BE2C (cell line): ENCODE results near the gene DYNLRB1.
"Not testable (repeated sequence)": the region's sequence is repeated elsewhere in the genome, so short reads cannot be mapped to it uniquely, and the experiment has no call there.

Experiments
- DNase-seq: peaks from one replicate; pipeline ENCODE4 v3.0.0-alpha.2; 2020
- H3K27me3 ChIP-seq: fragments of 250-450 bp; sonication (Bioruptor Pico); 2 replicates; pipeline ENCODE4 v1.5.1; 2020; ENCODE audit warnings: mild to moderate bottlenecking
- H3K36me3 ChIP-seq: fragments of 250-450 bp; sonication (Bioruptor Pico); 2 replicates; pipeline ENCODE4 v1.5.1; 2020; ENCODE audit warnings: mild to moderate bottlenecking
- H3K4me1 ChIP-seq: fragments of 250-450 bp; sonication (Bioruptor Pico); 2 replicates; pipeline ENCODE4 v1.5.1; 2020
- H3K4me3 ChIP-seq: 2 replicates; pipeline ENCODE4 v1.5.1; 2011; ENCODE audit warnings: low read depth, low read length
- H3K9me3 ChIP-seq: fragments of 250-450 bp; sonication (Bioruptor Pico); 2 replicates; pipeline ENCODE4 v1.5.1; 2020
- TF ChIP-seq, protein P1 (sequence below): IDR thresholded peaks from 2 replicates; pipeline ENCODE4 v1.5.1; 2012; ENCODE audit warnings: mild to moderate bottlenecking, low read depth, low read length

Gene DYNLRB1

DNA sequence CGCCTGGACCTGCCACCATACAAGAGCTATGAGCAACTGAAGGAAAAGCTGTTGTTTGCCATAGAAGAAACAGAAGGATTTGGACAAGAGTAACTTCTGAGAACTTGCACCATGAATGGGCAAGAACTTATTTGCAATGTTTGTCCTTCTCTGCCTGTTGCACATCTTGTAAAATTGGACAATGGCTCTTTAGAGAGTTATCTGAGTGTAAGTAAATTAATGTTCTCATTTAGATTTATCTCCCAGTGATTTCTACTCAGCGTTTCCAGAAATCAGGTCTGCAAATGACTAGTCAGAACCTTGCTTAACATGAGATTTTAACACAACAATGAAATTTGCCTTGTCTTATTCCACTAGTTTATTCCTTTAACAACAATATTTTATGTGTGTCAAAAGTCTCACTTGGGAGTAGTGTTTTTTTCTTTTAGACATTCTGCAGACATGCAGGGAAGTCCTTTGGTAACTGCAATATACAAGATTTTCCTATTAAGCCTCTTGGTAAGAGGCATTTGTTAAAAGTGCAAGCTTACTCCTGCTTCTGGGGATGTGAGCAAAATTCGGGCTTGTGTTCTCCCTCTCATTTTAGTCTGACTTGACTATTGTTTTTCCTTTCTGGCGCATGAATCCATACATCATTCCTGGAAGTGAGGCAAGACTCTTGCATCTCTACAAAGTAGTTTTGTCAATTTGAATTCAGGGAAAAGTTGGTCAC, 8.4 kb upstream of the DYNLRB1 start:
- no peak for DNase-seq
- Histone ChIP-seq H3K4me3 (no peak overlapping the region), H3K27me3 (no peaks in the 10 kb centered on the region), H3K36me3 (peaks cover 61% of the 10 kb centered on the region), H3K4me1 (no peaks in the 10 kb centered on the region), H3K9me3 (no peaks in the 10 kb centered on the region)
- TF ChIP-seq, protein P1, sequence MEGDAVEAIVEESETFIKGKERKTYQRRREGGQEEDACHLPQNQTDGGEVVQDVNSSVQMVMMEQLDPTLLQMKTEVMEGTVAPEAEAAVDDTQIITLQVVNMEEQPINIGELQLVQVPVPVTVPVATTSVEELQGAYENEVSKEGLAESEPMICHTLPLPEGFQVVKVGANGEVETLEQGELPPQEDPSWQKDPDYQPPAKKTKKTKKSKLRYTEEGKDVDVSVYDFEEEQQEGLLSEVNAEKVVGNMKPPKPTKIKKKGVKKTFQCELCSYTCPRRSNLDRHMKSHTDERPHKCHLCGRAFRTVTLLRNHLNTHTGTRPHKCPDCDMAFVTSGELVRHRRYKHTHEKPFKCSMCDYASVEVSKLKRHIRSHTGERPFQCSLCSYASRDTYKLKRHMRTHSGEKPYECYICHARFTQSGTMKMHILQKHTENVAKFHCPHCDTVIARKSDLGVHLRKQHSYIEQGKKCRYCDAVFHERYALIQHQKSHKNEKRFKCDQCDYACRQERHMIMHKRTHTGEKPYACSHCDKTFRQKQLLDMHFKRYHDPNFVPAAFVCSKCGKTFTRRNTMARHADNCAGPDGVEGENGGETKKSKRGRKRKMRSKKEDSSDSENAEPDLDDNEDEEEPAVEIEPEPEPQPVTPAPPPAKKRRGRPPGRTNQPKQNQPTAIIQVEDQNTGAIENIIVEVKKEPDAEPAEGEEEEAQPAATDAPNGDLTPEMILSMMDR, result no peak

DNA sequence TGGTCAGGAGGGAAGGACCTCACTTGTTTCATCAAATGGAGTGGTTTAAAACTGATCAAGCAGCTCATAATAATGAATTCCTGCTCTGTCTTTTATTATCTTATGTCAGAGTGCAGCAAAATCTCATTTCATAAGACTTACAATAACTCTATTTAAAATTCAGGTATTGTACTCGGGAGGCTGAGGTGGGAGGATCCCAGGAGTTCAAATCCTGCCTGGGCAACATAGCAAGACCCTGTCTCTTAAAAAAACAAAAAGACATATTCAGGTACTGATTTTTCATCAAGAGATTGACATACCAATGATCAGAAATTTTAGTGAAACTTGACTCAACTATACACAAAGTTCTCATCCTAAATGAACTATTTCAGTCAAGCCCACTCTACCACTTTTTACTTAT, 5.6 kb upstream of the DYNLRB1 start:
- H3K4me1 ChIP-seq, result no peaks in the 10 kb centered on the region; the same call in 1 of the 2 replicates
- DNase-seq, result no peak
- TF ChIP-seq, protein P1, result no peak
- peaks cover 49% of the 10 kb centered on the region for H3K36me3 ChIP-seq
- no peak overlapping the region for H3K4me3 ChIP-seq
- no peaks in the 10 kb centered on the region for H3K27me3 ChIP-seq
- no peaks in the 10 kb centered on the region for H3K9me3 ChIP-seq

DNA sequence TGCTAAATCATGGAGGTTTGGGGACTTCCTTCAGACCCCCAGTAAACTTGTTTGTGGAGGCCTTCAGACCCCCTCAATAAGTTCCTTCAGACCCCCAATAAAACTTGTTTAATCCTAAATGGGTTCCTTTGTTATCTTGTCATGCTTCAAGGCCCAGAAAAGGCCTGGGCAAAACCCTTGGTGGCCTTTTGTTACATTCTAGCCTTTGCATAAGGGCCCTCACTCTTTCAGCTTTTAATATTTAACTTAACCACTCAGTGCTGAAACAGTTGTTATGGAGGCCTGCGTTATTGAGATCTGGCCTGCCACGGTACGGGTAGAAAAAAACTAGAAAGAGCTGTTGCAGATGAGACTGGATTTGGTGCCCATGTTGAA, 4.3 kb upstream of the DYNLRB1 start:
- TF ChIP-seq, protein P1, result no peak
- no peaks in the 10 kb centered on the region; the same call in 1 of the 2 replicates for H3K4me1 ChIP-seq
- no peaks in the 10 kb centered on the region for H3K27me3 ChIP-seq
- H3K4me3 ChIP-seq, result no peak overlapping the region
- H3K36me3 ChIP-seq, result peaks cover 37% of the 10 kb centered on the region
- DNase-seq, result no peak
- no peaks in the 10 kb centered on the region for H3K9me3 ChIP-seq

DNA sequence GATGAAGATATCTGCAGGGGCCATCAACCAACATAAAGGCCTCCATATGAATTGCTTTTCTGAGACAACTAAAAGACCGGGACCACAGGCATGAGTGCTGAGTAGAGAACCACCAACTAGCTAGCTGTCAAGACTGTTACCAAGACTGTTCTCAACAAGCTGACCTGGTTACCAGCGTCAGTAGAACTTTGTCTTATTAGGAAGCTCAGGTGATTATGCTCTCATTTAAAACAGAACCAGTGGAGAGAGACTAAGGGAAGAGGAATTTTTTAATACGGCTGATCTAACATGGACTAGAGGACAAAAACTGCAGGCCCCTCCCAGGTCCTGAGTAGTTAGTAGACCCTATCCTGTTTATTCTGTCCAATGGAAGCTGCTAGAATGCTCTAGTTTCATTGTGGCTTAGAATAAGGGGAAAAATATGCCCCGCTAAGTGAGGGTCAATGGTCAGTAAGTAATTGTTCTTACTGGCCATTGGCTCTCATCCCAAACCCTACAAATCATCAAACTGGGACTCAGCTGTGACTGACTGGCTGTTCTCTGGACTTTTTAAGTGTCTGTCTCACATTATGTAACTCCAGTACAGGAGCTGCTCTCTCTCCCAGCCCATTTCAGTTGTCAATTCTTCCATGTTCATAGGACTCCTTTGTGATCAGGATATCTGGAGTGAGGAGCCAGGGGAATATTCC, 3.8 kb upstream of the DYNLRB1 start:
- peaks cover 37% of the 10 kb centered on the region for H3K36me3 ChIP-seq

DNA sequence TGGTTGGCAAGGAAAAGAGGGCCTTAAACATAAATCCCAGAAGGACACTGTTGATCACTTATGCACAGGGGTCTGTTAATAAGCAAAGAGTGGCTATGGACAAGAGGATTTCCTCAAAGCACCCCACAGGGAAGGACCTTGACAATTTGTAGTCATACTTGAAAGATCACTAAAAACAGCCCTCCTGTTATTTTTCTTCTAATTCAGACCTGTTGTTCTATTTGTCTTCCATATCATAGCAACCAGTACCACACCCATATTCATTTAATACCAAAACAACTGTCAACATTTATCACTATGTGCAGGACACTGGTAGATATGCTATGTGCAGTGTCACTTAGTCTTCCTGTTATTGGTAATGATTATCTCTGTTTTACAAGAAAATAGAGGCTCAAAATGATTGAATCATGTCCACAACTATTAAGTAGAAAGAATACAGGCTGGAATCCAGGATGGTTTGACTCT, 3.2 kb upstream of the DYNLRB1 start:
- Histone ChIP-seq H3K36me3 (peaks cover 32% of the 10 kb centered on the region), H3K9me3 (no peaks in the 10 kb centered on the region), H3K4me3 (no peak overlapping the region), H3K4me1 (no peaks in the 10 kb centered on the region; the same call in 1 of the 2 replicates), H3K27me3 (no peaks in the 10 kb centered on the region)
- TF ChIP-seq, protein P1, result no peak
- DNase-seq, result no peak

More for the DNA sequence above, 3.8 kb upstream of the DYNLRB1 start:
- H3K4me1 ChIP-seq, result no peaks in the 10 kb centered on the region; the same call in 1 of the 2 replicates
- H3K4me3 ChIP-seq, result no peak overlapping the region
- TF ChIP-seq, protein P1, result no peak
- no peaks in the 10 kb centered on the region for H3K9me3 ChIP-seq
- H3K27me3 ChIP-seq, result no peaks in the 10 kb centered on the region
- DNase-seq, result no peak

DNA sequence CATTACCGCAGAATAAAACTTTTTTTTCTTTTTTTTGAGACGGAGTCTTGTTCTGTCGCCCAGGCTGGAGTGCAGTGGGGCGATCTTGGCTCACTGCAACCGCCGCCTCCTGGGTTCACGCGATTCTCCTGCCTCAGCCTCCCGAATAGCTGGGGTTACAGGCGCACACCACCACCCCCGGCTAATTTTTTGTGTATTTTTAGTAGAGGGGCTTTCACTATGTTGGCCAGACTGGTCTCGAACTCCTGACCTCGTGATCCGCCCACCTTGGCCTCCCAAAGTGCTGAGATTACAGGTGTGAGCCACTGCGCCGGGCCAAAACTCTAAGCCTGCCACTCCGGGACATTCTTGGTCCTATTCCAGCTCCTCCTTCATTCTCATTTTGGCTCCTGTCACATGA, 2.2 kb upstream of the DYNLRB1 start:
- not testable (repeated sequence) for H3K4me1 ChIP-seq, DNase-seq, H3K27me3 ChIP-seq, H3K9me3 ChIP-seq, H3K4me3 ChIP-seq
- peaks cover 25% of the 10 kb centered on the region for H3K36me3 ChIP-seq
